IPS DF 6.9 (cell line): ENCODE measurements around the gene KIF6.

Experiments
- DNase-seq: peaks from one replicate; pipeline ENCODE4 v3.0.0-alpha.2; 2013; ENCODE audit warnings: low read depth, low spot score
- H3K27ac ChIP-seq: one replicate; pipeline ENCODE4 v1.5.1; 2013; ENCODE audit warnings: low read length, control low read depth
- H3K27me3 ChIP-seq: 2 replicates; pipeline ENCODE4 v1.6.1; 2013; ENCODE audit warnings: mild to moderate bottlenecking, low read length; ENCODE audit not compliant: control insufficient read depth, insufficient read depth
- H3K36me3 ChIP-seq: 2 replicates; pipeline ENCODE4 v1.6.1; 2013; ENCODE audit warnings: low read length; ENCODE audit not compliant: control insufficient read depth, insufficient read depth
- H3K4me1 ChIP-seq: 2 replicates; pipeline ENCODE4 v1.6.1; 2013; ENCODE audit warnings: low read length; ENCODE audit not compliant: control insufficient read depth, insufficient read depth
- H3K4me3 ChIP-seq: 2 replicates; pipeline ENCODE4 v1.5.1; 2013; ENCODE audit warnings: mild to moderate bottlenecking, low read length
- H3K9me3 ChIP-seq: 2 replicates; pipeline ENCODE4 v1.6.1; 2013; ENCODE audit warnings: low read length, inconsistent platforms; ENCODE audit not compliant: control insufficient read depth, insufficient read depth
- whole genome bisulfite sequencing: extraction: QIAGEN DNeasy Blood & Tissue Kit; methylation state at CpG from one replicate; pipeline ENCODE4 v1.1.7; 2013; ENCODE audit warnings: mixed read lengths, missing lambda C conversion rate; ENCODE audit not compliant: insufficient read length, insufficient coverage; 5-methylcytosine and 5-hydroxymethylcytosine counted together

Gene KIF6

GRCh38 chr6:39307462-39307861 lies 417.7 kb downstream of the KIF6 start:
- H3K27ac ChIP-seq: no peak overlapping the region
- H3K4me1 ChIP-seq: no peaks in the 10 kb centered on the region
- no peak overlapping the region for H3K4me3 ChIP-seq
- no peak for DNase-seq
- H3K27me3 ChIP-seq: peaks cover 11% of the 10 kb centered on the region
- H3K36me3 ChIP-seq: no peaks in the 10 kb centered on the region
- no peaks in the 10 kb centered on the region for H3K9me3 ChIP-seq
- WGBS: no CpG with 5 or more reads among the region's 3 CpGs

DNA sequence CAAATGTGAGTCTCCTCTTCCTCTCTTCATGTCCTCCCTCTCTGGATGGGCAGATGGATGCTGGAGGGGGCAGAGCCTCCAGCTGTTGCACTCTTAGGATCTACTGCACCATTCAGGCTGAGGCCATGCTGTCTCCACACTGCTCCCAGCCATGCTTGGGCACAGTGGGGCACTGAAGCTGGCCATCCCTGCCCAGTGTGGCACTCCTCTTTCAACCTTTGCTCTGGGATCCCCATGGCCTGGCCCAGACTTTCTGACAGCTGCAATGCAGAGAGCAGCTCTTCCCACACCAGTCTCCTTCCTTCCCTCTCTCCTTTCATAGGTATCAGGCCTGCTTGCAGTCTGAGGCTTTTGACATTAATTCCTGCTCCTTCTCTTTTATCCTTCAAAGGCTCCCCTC lies 420.3 kb downstream of the KIF6 start:
- H3K9me3 ChIP-seq: no peaks in the 10 kb centered on the region
- no peaks in the 10 kb centered on the region for H3K4me1 ChIP-seq
- no peak overlapping the region for H3K4me3 ChIP-seq
- DNase-seq: no peak
- H3K27ac ChIP-seq: no peak overlapping the region
- no peaks in the 10 kb centered on the region for H3K36me3 ChIP-seq
- H3K27me3 ChIP-seq: no peaks in the 10 kb centered on the region

GRCh38 chr6:39303425-39304153 lies 421.6 kb downstream of the KIF6 start:
- Histone ChIP-seq H3K4me1 (no peaks in the 10 kb centered on the region), H3K27ac (no peak overlapping the region), H3K4me3 (no peak overlapping the region), H3K27me3 (no peaks in the 10 kb centered on the region), H3K9me3 (no peaks in the 10 kb centered on the region), H3K36me3 (no peaks in the 10 kb centered on the region)
- WGBS: no CpG with 5 or more reads among the region's 30 CpGs
- DNase-seq: no peak

DNA sequence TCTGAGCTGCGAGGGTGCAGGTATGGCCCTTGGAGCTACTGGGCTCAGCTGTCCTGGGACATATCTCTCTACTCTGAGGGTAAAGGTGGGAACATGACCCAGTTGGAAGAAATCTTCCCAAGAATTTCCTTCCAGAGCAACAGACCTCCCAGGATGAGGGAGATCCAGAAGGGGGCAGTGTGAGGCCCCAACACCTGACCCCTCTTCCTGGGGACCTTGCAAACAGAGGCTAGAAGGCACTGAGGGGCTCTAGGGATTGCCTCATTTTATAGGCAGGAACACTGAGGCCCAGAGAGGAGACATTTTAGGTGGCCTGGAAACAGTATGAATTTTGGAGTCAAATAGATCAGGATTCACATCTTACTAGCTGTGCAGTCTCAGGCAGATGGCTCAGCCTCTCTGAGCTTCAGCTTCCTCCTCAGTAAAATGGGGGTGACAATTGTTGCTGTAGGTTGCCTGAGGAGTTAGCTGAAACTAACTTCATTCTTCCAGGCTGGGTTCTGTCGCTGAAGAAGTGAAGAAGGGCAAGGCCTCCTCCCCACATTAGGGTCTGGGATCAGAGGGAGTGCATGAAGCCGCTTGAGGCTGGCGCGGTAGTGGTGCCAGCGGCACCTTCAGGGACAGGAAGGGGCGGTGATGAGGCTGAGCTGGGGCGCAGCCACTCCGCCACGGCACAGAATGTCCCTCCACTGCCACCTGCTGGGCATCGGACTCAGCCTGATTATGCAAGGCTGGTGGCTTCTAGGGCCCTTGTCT lies 422.4 kb downstream of the KIF6 start:
- Histone ChIP-seq H3K4me3 (no peak overlapping the region), H3K36me3 (no peaks in the 10 kb centered on the region), H3K27ac (no peak overlapping the region), H3K27me3 (no peaks in the 10 kb centered on the region), H3K9me3 (no peaks in the 10 kb centered on the region), H3K4me1 (no peaks in the 10 kb centered on the region)
- no CpG with 5 or more reads among the region's 11 CpGs for WGBS
- DNase-seq: peak; percentile 90

GRCh38 chr6:39302011-39302410 lies 423.2 kb downstream of the KIF6 start:
- H3K4me1 ChIP-seq: no peaks in the 10 kb centered on the region

GRCh38 chr6:39301606-39302005 lies 423.6 kb downstream of the KIF6 start:
- Histone ChIP-seq H3K27me3 (no peaks in the 10 kb centered on the region), H3K36me3 (no peaks in the 10 kb centered on the region), H3K9me3 (no peaks in the 10 kb centered on the region), H3K27ac (no peak overlapping the region), H3K4me1 (no peaks in the 10 kb centered on the region), H3K4me3 (no peak overlapping the region)
- peak; percentile 70 for DNase-seq
- WGBS: no CpG with 5 or more reads among the region's 7 CpGs

More at GRCh38 chr6:39302011-39302410, 423.2 kb downstream of the KIF6 start:
- no peak for DNase-seq
- H3K4me3 ChIP-seq: no peak overlapping the region
- H3K9me3 ChIP-seq: no peaks in the 10 kb centered on the region
- H3K27ac ChIP-seq: no peak overlapping the region
- no CpG with 5 or more reads among the region's 2 CpGs for WGBS
- H3K27me3 ChIP-seq: no peaks in the 10 kb centered on the region
- H3K36me3 ChIP-seq: no peaks in the 10 kb centered on the region

- Histone ChIP-seq H3K4me3 (no peak overlapping the region), H3K27me3 (no peaks in the 10 kb centered on the region), H3K36me3 (no peaks in the 10 kb centered on the region), H3K9me3 (no peaks in the 10 kb centered on the region), H3K27ac (no peak overlapping the region), H3K4me1 (no peaks in the 10 kb centered on the region)
- no CpG with 5 or more reads among the region's 6 CpGs for WGBS
- no peak for DNase-seq
Measured at GRCh38 chr6:39300739-39301138, 424.5 kb downstream of the KIF6 start.

DNA sequence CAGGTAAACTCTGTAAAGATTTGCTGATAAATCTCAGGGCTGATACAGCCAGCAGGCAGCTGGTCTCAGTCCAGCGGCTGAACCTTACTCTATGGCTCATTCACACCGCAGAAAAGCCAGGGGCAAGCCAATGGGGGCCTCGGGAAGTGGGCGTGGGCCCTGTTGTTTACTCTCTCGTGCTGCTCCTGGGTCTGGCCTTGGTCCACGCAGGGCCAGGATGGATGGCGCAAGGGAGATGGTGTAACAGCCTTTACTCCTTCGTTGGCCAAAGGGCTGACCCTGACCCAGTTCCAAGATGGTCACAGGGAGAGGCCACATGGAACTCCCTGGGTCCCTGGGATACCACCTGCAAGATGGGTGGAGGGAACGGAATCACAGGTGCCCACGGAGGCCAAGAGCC lies 427.1 kb downstream of the KIF6 start:
- Histone ChIP-seq H3K36me3 (no peaks in the 10 kb centered on the region), H3K27ac (no peak overlapping the region), H3K27me3 (no peaks in the 10 kb centered on the region), H3K9me3 (no peaks in the 10 kb centered on the region), H3K4me3 (no peak overlapping the region), H3K4me1 (peaks cover 2% of the 10 kb centered on the region; the same call in 1 of the 2 replicates)
- DNase-seq: no peak
- WGBS: no CpG with 5 or more reads among the region's 10 CpGs

DNA sequence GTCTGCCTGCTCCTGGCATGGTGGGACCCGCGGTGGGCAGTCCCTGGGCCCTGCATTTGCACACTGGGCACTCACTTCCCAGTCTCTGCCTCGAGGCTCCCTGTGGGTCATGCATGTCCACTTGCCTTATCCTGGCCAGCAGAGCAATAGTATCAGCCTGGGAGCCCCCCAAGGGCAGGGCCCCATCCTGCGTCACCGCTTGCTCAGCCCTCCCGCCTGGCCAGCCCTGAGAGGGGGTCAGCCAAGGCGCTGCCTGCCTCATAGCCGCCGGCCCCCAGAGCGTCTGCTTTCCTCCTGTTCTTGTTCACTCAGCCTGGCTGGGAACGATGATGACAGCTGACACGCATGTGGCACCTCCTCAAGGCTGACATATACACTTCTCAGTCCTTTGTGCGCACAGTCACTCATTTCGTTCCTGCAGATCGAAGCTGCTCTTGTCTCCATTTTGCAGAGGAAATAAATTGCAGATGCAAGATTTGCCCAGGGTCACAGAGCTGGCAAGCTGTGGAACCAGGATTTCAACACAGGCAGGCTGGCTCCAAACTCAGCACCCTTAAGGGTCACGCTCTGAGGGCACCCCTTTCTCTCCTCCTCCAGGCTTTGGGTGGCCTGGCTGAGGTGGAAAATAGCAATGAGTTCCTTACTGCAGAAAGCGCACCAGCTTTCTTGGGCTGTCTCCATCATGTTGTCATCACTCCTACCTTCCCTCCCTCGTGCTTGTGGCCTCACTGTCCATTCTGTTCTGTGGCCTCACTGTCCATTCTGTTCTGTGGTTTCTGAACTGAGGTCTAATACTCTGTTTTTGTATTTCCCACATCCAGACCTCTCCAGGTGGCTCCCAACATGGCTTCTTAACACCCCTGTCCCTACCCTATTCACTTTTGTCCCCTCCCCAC lies 428.2 kb downstream of the KIF6 start:
- no peaks in the 10 kb centered on the region; the same call in 1 of the 2 replicates for H3K27me3 ChIP-seq
- no peaks in the 10 kb centered on the region for H3K9me3 ChIP-seq
- no peaks in the 10 kb centered on the region for H3K36me3 ChIP-seq
- no peak for DNase-seq
- H3K27ac ChIP-seq: no peak overlapping the region
- H3K4me1 ChIP-seq: peaks cover 4% of the 10 kb centered on the region
- no CpG with 5 or more reads among the region's 18 CpGs for WGBS
- H3K4me3 ChIP-seq: no peak overlapping the region

GRCh38 chr6:39295611-39296011 lies 429.6 kb downstream of the KIF6 start:
- DNase-seq: no peak
- no CpG with 5 or more reads among the region's 5 CpGs for WGBS
- H3K4me1 ChIP-seq: peaks cover 8% of the 10 kb centered on the region
- no peaks in the 10 kb centered on the region; the same call in 1 of the 2 replicates for H3K27me3 ChIP-seq
- no peak overlapping the region for H3K4me3 ChIP-seq
- H3K9me3 ChIP-seq: no peaks in the 10 kb centered on the region
- H3K27ac ChIP-seq: no peak overlapping the region
- H3K36me3 ChIP-seq: no peaks in the 10 kb centered on the region
